H9 (cell line): ENCODE data around the gene DLX1. TPM values are rescaled to one million over a fixed set of nuclear protein-coding genes. Genes with fewer than 3 reads are reported as not detected.
A peak's percentile ranks its signal among the peaks of the same experiment; 100 is the strongest.

Source experiments
- DNase-seq: peaks from one replicate; pipeline ENCODE4 v3.0.0-alpha.2; 2017
- H2AFZ ChIP-seq: one replicate; pipeline ENCODE4 v1.6.1; 2013; ENCODE audit warnings: mild to moderate bottlenecking, low read length, control low read depth, moderate library complexity
- H2AK5ac ChIP-seq: 2 replicates; pipeline ENCODE4 v1.6.1; 2013; ENCODE audit warnings: low read length, control low read depth, mixed read lengths; ENCODE audit not compliant: insufficient read length
- H2BK120ac ChIP-seq: one replicate; pipeline ENCODE4 v1.6.1; 2013; ENCODE audit warnings: low read depth, mild to moderate bottlenecking, low read length, control low read depth, inconsistent platforms; ENCODE audit not compliant: poor library complexity, severe bottlenecking
- H2BK12ac ChIP-seq: 2 replicates; pipeline ENCODE4 v1.6.1; 2013; ENCODE audit warnings: low read length, control low read depth, mixed read lengths, low read depth; ENCODE audit not compliant: insufficient read length
- H2BK15ac ChIP-seq: 2 replicates; pipeline ENCODE4 v1.6.1; 2013; ENCODE audit warnings: low read depth, low read length, control low read depth
- H2BK20ac ChIP-seq: one replicate; pipeline ENCODE4 v1.6.1; 2013; ENCODE audit warnings: low read depth, mild to moderate bottlenecking, low read length, control low read depth, inconsistent platforms; ENCODE audit not compliant: poor library complexity, severe bottlenecking
- H2BK5ac ChIP-seq: 2 replicates; pipeline ENCODE4 v1.6.1; 2013; ENCODE audit warnings: low read length, control low read depth, mixed read lengths; ENCODE audit not compliant: insufficient read length
- H3K14ac ChIP-seq: 2 replicates; pipeline ENCODE4 v1.6.1; 2013; ENCODE audit warnings: low read length, control low read depth; ENCODE audit not compliant: insufficient read depth
- H3K18ac ChIP-seq: 2 replicates; pipeline ENCODE4 v1.6.1; 2013; ENCODE audit warnings: low read depth, mild to moderate bottlenecking, mixed read lengths, low read length, control low read depth; ENCODE audit not compliant: insufficient read length
- H3K23ac ChIP-seq: 2 replicates; pipeline ENCODE4 v1.6.1; 2013; ENCODE audit warnings: low read length, control low read depth, mixed read lengths, low read depth; ENCODE audit not compliant: insufficient read length
- H3K23me2 ChIP-seq: 2 replicates; pipeline ENCODE4 v1.6.1; 2013; ENCODE audit warnings: low read depth, mild to moderate bottlenecking, mixed read lengths, low read length, control low read depth; ENCODE audit not compliant: insufficient read length, poor library complexity, severe bottlenecking
- H3K27ac ChIP-seq: 2 replicates; pipeline ENCODE4 v1.5.1; 2013; ENCODE audit warnings: low read length, control low read depth, mixed read lengths, low read depth; ENCODE audit not compliant: insufficient read length
- H3K27me3 ChIP-seq: 2 replicates; pipeline ENCODE4 v1.6.1; 2013; ENCODE audit warnings: low read length, control low read depth, inconsistent platforms; ENCODE audit not compliant: insufficient read depth
- H3K4ac ChIP-seq: 2 replicates; pipeline ENCODE4 v1.6.1; 2013; ENCODE audit warnings: low read depth, mild to moderate bottlenecking, control low read depth, inconsistent platforms, low read length, moderate library complexity
- H3K4me1 ChIP-seq: 2 replicates; pipeline ENCODE4 v1.6.1; 2013; ENCODE audit warnings: low read length, control low read depth, inconsistent platforms; ENCODE audit not compliant: insufficient read depth
- H3K4me2 ChIP-seq: 2 replicates; pipeline ENCODE4 v1.6.1; 2013; ENCODE audit warnings: low read length, control low read depth, mixed read lengths; ENCODE audit not compliant: insufficient read length, insufficient read depth
- H3K56ac ChIP-seq: 2 replicates; pipeline ENCODE4 v1.6.1; 2013; ENCODE audit warnings: low read depth, mild to moderate bottlenecking, mixed read lengths, low read length, control low read depth; ENCODE audit not compliant: insufficient read length
- H3K79me1 ChIP-seq: 2 replicates; pipeline ENCODE4 v1.6.1; 2013; ENCODE audit warnings: low read depth, mild to moderate bottlenecking, moderate library complexity, low read length, control low read depth, inconsistent platforms; ENCODE audit not compliant: insufficient read depth, poor library complexity, severe bottlenecking
- H3K79me2 ChIP-seq: 2 replicates; pipeline ENCODE4 v1.6.1; 2013; ENCODE audit warnings: low read length, control low read depth, inconsistent platforms; ENCODE audit not compliant: insufficient read depth
- H3K9ac ChIP-seq: 2 replicates; pipeline ENCODE4 v1.6.1; 2013; ENCODE audit warnings: low read length, control low read depth, mixed read lengths; ENCODE audit not compliant: insufficient read length; ENCODE audit errors: extremely low read depth
- H3K9me3 ChIP-seq: one replicate; pipeline ENCODE4 v1.6.1; 2013; ENCODE audit warnings: low read depth, low read length, inconsistent platforms; ENCODE audit not compliant: control insufficient read depth
- H3T11ph ChIP-seq: one replicate; pipeline ENCODE4 v1.6.1; 2013; ENCODE audit warnings: mild to moderate bottlenecking, low read length, control low read depth, inconsistent platforms
- H4K20me1 ChIP-seq: one replicate; pipeline ENCODE4 v1.6.1; 2013; ENCODE audit not compliant: control insufficient read depth, insufficient read length, insufficient read depth
- H4K5ac ChIP-seq: 2 replicates; pipeline ENCODE4 v1.6.1; 2013; ENCODE audit warnings: low read depth, mild to moderate bottlenecking, mixed read lengths, low read length, control low read depth; ENCODE audit not compliant: insufficient read length
- H4K8ac ChIP-seq: replicated peaks from 2 replicates; pipeline ENCODE4 v1.6.1; 2013; ENCODE audit warnings: low read length, control low read depth, mixed read lengths, low read depth; ENCODE audit not compliant: insufficient read length
- H4K91ac ChIP-seq: 2 replicates; pipeline ENCODE4 v1.6.1; 2013; ENCODE audit warnings: low read depth, mild to moderate bottlenecking, moderate library complexity, mixed read lengths, low read length, control low read depth; ENCODE audit not compliant: insufficient read length
- H3K27ac Mint-ChIP-seq, 3 experiments: 2 replicates in 2 of 3; 3 replicates in 1 of 3; pipeline ENCODE4 v1.8.0; 2020 to 2021; ENCODE audit warnings: mixed read lengths in 3 of 3, mild to moderate bottlenecking in 1 of 3, moderate library complexity in 1 of 3
- H3K27me3 Mint-ChIP-seq: 2 replicates; pipeline ENCODE4 v1.8.0; 2021; ENCODE audit warnings: low read depth, mild to moderate bottlenecking, moderate library complexity, mixed read lengths
- H3K36me3 Mint-ChIP-seq, 3 experiments: 2 replicates in 2 of 3; 3 replicates in 1 of 3; pipeline ENCODE4 v1.8.0; 2020 to 2021; ENCODE audit warnings: low read depth in 3 of 3, mixed read lengths in 3 of 3; ENCODE audit not compliant: insufficient read depth in 1 of 3
- H3K4me1 Mint-ChIP-seq, 2 experiments: 2 replicates each; pipeline ENCODE4 v1.8.0; 2020; ENCODE audit warnings: mixed read lengths in 2 of 2
- H3K4me3 Mint-ChIP-seq, 2 experiments: 2 replicates in 1 of 2; 3 replicates in 1 of 2; pipeline ENCODE4 v1.8.0; 2020 to 2021; ENCODE audit warnings: mild to moderate bottlenecking in 2 of 2, mixed read lengths in 2 of 2, moderate library complexity in 1 of 2
- H3K9me3 Mint-ChIP-seq, 2 experiments: 2 replicates in 1 of 2; 3 replicates in 1 of 2; pipeline ENCODE4 v1.8.0; 2020; ENCODE audit warnings: mild to moderate bottlenecking in 2 of 2, mixed read lengths in 2 of 2, moderate library complexity in 1 of 2
- WGBS: extraction: QIAGEN DNeasy Blood & Tissue Kit; methylation state at CpG from one replicate; pipeline ENCODE4 v1.1.7; 2013; ENCODE audit warnings: missing lambda C conversion rate, low lambda C conversion rate, mixed read lengths; ENCODE audit not compliant: insufficient read length; ENCODE audit errors: extremely low coverage; 5-methylcytosine and 5-hydroxymethylcytosine counted together
- total RNA-seq: library from RNA; stranded (reverse); gene quantifications from 2 replicates; pipeline ENCODE4 v1.2.1, GENCODE V29; 2021
- TF ChIP-seq, protein P1 (sequence below): fragments of 200-600 bp; sonication (generic); conservative IDR thresholded peaks from 3 replicates; pipeline ENCODE4 v1.8.0; 2021; ENCODE audit warnings: antibody characterized with exemption, mild to moderate bottlenecking

Gene DLX1
- total RNA-seq, 1 experiment from 2014 or later = not detected

DNA sequence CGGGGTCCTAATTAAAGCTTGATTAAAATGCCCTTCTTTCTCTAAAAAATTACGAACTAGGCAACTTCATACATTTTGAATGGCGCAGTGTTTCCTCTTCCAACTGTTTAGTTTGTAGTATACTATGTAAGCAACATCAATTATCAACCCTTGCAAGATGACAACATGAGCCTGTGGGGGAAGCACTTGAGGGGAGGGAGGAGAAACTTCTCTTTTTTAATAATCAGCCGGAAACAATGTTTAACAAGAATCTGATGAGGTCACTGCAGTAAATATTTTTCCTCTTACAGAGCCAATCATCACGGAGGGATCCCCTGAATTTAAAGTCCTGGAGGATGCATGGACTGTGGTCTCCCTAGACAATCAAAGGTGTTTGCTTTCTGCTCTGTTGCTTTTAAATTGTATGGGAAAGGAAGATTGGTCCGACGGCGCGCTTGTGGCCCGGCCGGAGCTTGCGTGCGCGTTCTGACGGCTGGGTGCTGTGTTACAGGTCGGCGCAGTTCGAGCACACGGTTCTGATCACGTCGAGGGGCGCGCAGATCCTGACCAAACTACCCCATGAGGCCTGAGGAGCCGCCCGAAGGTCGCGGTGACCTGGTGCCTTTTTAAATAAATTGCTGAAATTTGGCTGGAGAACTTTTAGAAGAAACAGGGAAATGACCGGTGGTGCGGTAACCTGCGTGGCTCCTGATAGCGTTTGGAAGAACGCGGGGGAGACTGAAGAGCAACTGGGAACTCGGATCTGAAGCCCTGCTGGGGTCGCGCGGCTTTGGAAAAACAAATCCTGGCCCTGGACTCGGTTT lies 5.3 kb upstream of the DLX1 start:
- DNase-seq = no peak
- H3K27ac Mint-ChIP-seq = no peak overlapping the region

More for the DNA sequence above, 5.3 kb upstream of the DLX1 start:
- Histone ChIP-seq H3K79me1 (no peaks in the 10 kb centered on the region), H3K23ac (no peak overlapping the region), H3K79me2 (no peaks in the 10 kb centered on the region), H3K27ac (no peak overlapping the region), H2BK20ac (no peak overlapping the region), H2BK120ac (no peak overlapping the region), H3T11ph (no peak overlapping the region), H2BK12ac (no peak overlapping the region), H3K14ac (no peak overlapping the region), H2AFZ (no peak overlapping the region), H3K4ac (no peak overlapping the region), H3K9ac (no peak overlapping the region), H2BK5ac (no peak overlapping the region), H3K27me3 (peaks cover 61% of the 10 kb centered on the region), H4K20me1 (no peaks in the 10 kb centered on the region), H3K4me2 (peak overlapping the region; percentile 6), H4K8ac (no peak overlapping the region), H3K9me3 (no peaks in the 10 kb centered on the region), H2BK15ac (no peak overlapping the region), H3K4me1 (no peaks in the 10 kb centered on the region), H3K18ac (no peak overlapping the region), H3K56ac (no peak overlapping the region), H2AK5ac (no peak overlapping the region), H4K5ac (no peak overlapping the region), H3K23me2 (peaks cover 10% of the 10 kb centered on the region), H4K91ac (no peak overlapping the region)
- TF ChIP-seq, protein P1, sequence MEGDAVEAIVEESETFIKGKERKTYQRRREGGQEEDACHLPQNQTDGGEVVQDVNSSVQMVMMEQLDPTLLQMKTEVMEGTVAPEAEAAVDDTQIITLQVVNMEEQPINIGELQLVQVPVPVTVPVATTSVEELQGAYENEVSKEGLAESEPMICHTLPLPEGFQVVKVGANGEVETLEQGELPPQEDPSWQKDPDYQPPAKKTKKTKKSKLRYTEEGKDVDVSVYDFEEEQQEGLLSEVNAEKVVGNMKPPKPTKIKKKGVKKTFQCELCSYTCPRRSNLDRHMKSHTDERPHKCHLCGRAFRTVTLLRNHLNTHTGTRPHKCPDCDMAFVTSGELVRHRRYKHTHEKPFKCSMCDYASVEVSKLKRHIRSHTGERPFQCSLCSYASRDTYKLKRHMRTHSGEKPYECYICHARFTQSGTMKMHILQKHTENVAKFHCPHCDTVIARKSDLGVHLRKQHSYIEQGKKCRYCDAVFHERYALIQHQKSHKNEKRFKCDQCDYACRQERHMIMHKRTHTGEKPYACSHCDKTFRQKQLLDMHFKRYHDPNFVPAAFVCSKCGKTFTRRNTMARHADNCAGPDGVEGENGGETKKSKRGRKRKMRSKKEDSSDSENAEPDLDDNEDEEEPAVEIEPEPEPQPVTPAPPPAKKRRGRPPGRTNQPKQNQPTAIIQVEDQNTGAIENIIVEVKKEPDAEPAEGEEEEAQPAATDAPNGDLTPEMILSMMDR = no peak
- no CpG with 5 or more reads among the region's 38 CpGs for WGBS
- Mint-ChIP-seq H3K4me1 (peaks cover 20 to 33% of the 10 kb centered on the region in 2 experiments), H3K9me3 (peaks cover 0 to 3% of the 10 kb centered on the region in 2 experiments; a peak in 2 of 5 replicates), H3K36me3 (no peaks in the 10 kb centered on the region), H3K4me3 (peak overlapping the region; percentile 14 to 64; a peak in 3 of 5 replicates), H3K27me3 (peaks cover 97% of the 10 kb centered on the region)
